KOPT-K1 (cell line): ENCODE measurements around the gene GRIP1.

ENCODE experiments used
- H3K27ac ChIP-seq: fragments of 200-600 bp; sonication (generic); 2 replicates; pipeline ENCODE4 v1.5.1; 2016; ENCODE audit warnings: antibody characterized with exemption, mild to moderate bottlenecking, low read depth, low read length; ENCODE audit not compliant: poor library complexity, severe bottlenecking
- H3K36me3 ChIP-seq: fragments of 200-600 bp; sonication (generic); 2 replicates; pipeline ENCODE4 v1.5.1; 2017; ENCODE audit warnings: antibody characterized with exemption, mild to moderate bottlenecking, low read length, moderate library complexity; ENCODE audit not compliant: insufficient read depth
- H3K9me3 ChIP-seq: fragments of 200-600 bp; sonication (generic); 2 replicates; pipeline ENCODE4 v1.5.1; 2017; ENCODE audit warnings: antibody characterized with exemption, low read length, mild to moderate bottlenecking; ENCODE audit not compliant: insufficient read depth, poor library complexity, severe bottlenecking

Gene GRIP1

GRCh38 chr12:66571361-66571915 lies 107.4 kb downstream of the GRIP1 start:
- H3K27ac ChIP-seq: no peak overlapping the region
- no peaks in the 10 kb centered on the region for H3K36me3 ChIP-seq
- H3K9me3 ChIP-seq: no peaks in the 10 kb centered on the region

- no peaks in the 10 kb centered on the region for H3K36me3 ChIP-seq
- H3K27ac ChIP-seq: no peak overlapping the region
- H3K9me3 ChIP-seq: no peaks in the 10 kb centered on the region
Measured at GRCh38 chr12:66563220-66563619, 115.7 kb downstream of the GRIP1 start.

- Histone ChIP-seq H3K27ac (no peak overlapping the region), H3K36me3 (no peaks in the 10 kb centered on the region), H3K9me3 (no peaks in the 10 kb centered on the region)
Measured at GRCh38 chr12:66555113-66555512, 123.8 kb downstream of the GRIP1 start.

- H3K27ac ChIP-seq: no peak overlapping the region
- H3K36me3 ChIP-seq: no peaks in the 10 kb centered on the region
- no peaks in the 10 kb centered on the region for H3K9me3 ChIP-seq
Measured at GRCh38 chr12:66552716-66553115, 126.2 kb downstream of the GRIP1 start.

- Histone ChIP-seq H3K9me3 (no peaks in the 10 kb centered on the region), H3K36me3 (no peaks in the 10 kb centered on the region), H3K27ac (no peak overlapping the region)
Measured at GRCh38 chr12:66550626-66551025, 128.2 kb downstream of the GRIP1 start.

- Histone ChIP-seq H3K27ac (no peak overlapping the region), H3K9me3 (no peaks in the 10 kb centered on the region), H3K36me3 (no peaks in the 10 kb centered on the region)
Measured at GRCh38 chr12:66549050-66549389, 129.9 kb downstream of the GRIP1 start.

- no peaks in the 10 kb centered on the region for H3K9me3 ChIP-seq
- H3K27ac ChIP-seq: no peak overlapping the region
- no peaks in the 10 kb centered on the region for H3K36me3 ChIP-seq
Measured at GRCh38 chr12:66548338-66549049, 130.4 kb downstream of the GRIP1 start.

GRCh38 chr12:66541426-66541825 lies 137.4 kb downstream of the GRIP1 start:
- Histone ChIP-seq H3K27ac (no peak overlapping the region), H3K9me3 (no peaks in the 10 kb centered on the region), H3K36me3 (no peaks in the 10 kb centered on the region)

- H3K36me3 ChIP-seq: no peaks in the 10 kb centered on the region
- H3K27ac ChIP-seq: no peak overlapping the region
- no peaks in the 10 kb centered on the region for H3K9me3 ChIP-seq
Measured at GRCh38 chr12:66539431-66539830, 139.4 kb downstream of the GRIP1 start.

- no peaks in the 10 kb centered on the region for H3K36me3 ChIP-seq
- H3K27ac ChIP-seq: no peak overlapping the region
- H3K9me3 ChIP-seq: no peaks in the 10 kb centered on the region
Measured at GRCh38 chr12:66538970-66539369, 139.9 kb downstream of the GRIP1 start.

GRCh38 chr12:66537876-66538275 lies 141.0 kb downstream of the GRIP1 start:
- Histone ChIP-seq H3K36me3 (no peaks in the 10 kb centered on the region), H3K9me3 (no peaks in the 10 kb centered on the region), H3K27ac (no peak overlapping the region)

- H3K9me3 ChIP-seq: no peaks in the 10 kb centered on the region
- no peak overlapping the region for H3K27ac ChIP-seq
- no peaks in the 10 kb centered on the region for H3K36me3 ChIP-seq
Measured at GRCh38 chr12:66533767-66534166, 145.1 kb downstream of the GRIP1 start.

GRCh38 chr12:66531766-66532165 lies 147.1 kb downstream of the GRIP1 start:
- Histone ChIP-seq H3K36me3 (no peaks in the 10 kb centered on the region), H3K9me3 (no peaks in the 10 kb centered on the region), H3K27ac (no peak overlapping the region)

GRCh38 chr12:66529934-66530333 lies 148.9 kb downstream of the GRIP1 start:
- Histone ChIP-seq H3K36me3 (no peaks in the 10 kb centered on the region), H3K9me3 (no peaks in the 10 kb centered on the region), H3K27ac (no peak overlapping the region)

- no peaks in the 10 kb centered on the region for H3K36me3 ChIP-seq
- no peak overlapping the region for H3K27ac ChIP-seq
- H3K9me3 ChIP-seq: no peaks in the 10 kb centered on the region
Measured at GRCh38 chr12:66516561-66516960, 162.3 kb downstream of the GRIP1 start.

- H3K27ac ChIP-seq: no peak overlapping the region
- no peaks in the 10 kb centered on the region for H3K9me3 ChIP-seq
- no peaks in the 10 kb centered on the region for H3K36me3 ChIP-seq
Measured at GRCh38 chr12:66516133-66516532, 162.7 kb downstream of the GRIP1 start.
